AML-193 (cell line): ENCODE measurements around the gene EBI3.
"Not testable (repeated sequence)": the region's sequence is repeated elsewhere in the genome, so short reads cannot be mapped to it uniquely, and the experiment has no call there.

ENCODE experiments used
- DNase-seq, 2 experiments: peaks; one replicate each; lab custom pipeline; 2025; lab: John Stamatoyannopoulos, UW

Gene EBI3

GRCh38 chr19:4278010-4278409 is 48.7 kb downstream of the EBI3 start:
- no peak for DNase-seq

- DNase-seq = no peak
These were observed 49.3 kb downstream of the EBI3 start, which contains the start of gene SHD for GRCh38 chr19:4278419-4279266. SHD (plus strand) TSS chr19:4279266; CDS start chr19:4280064, 798 bp downstream.

GRCh38 chr19:4279267-4279529 is 49.9 kb downstream of the EBI3 start:
- DNase-seq = no peak

GRCh38 chr19:4279530-4280422 is 50.5 kb downstream of the EBI3 start:
- no peak for DNase-seq

- DNase-seq = no peak
These were observed 55.0 kb downstream of the EBI3 start for GRCh38 chr19:4284176-4284958.

GRCh38 chr19:4284974-4285373 is 55.7 kb downstream of the EBI3 start:
- no peak for DNase-seq

- not testable (repeated sequence) for DNase-seq
These were observed 56.8 kb downstream of the EBI3 start for GRCh38 chr19:4286141-4286540.
